SK-N-SH (cell line): ENCODE data around the gene TPM4. TPM values are rescaled to one million over a fixed set of nuclear protein-coding genes. Genes with fewer than 3 reads are reported as not detected.

ENCODE experiments used
- CTCF ChIA-PET: fragments of 300-600, 350-600 bp; formaldehyde crosslinking; extraction: SDS; loops from one replicate; lab custom pipeline; 2021; lab: Yijun Ruan, JAX
- POLR2A ChIA-PET: fragments of 350-600 bp; sonication (Branson Sonifier 250); formaldehyde crosslinking; extraction: SDS; loops from one replicate; lab custom pipeline; 2020; ENCODE audit warnings: antibody characterized with exemption, inconsistent platforms; lab: Yijun Ruan, JAX
- DNase-seq: peaks from one replicate; pipeline ENCODE4 v3.0.0; 2012
- H2AFZ ChIP-seq: fragments of 200-600 bp; sonication (generic); 2 replicates; pipeline ENCODE4 v1.8.1; 2016; ENCODE audit warnings: antibody characterized with exemption, mild to moderate bottlenecking, low read depth
- H3F3A ChIP-seq: fragments of 200-600 bp; sonication (generic); replicated peaks from 2 replicates; pipeline ENCODE3; 2016; ENCODE audit warnings: antibody characterized with exemption, mild to moderate bottlenecking; ENCODE audit not compliant: insufficient read depth
- H3K27ac ChIP-seq, 2 experiments: fragments of 200-500 bp in 1 of 2; fragments of 200-600 bp in 1 of 2; sonication (Bioruptor generic) in 1 of 2; sonication (generic), shearing (Covaris generic) in 1 of 2; 2 replicates each; pipeline versions ENCODE4 v1.5.1 to v1.6.1; 2014 to 2016; ENCODE audit warnings: low read depth in 2 of 2, inconsistent platforms in 1 of 2, low read length in 1 of 2, mild to moderate bottlenecking in 1 of 2, mixed read lengths in 1 of 2
- H3K27me3 ChIP-seq: fragments of 200-600 bp; sonication (generic), shearing (Covaris generic); 2 replicates; pipeline ENCODE4 v1.6.1; 2016; ENCODE audit warnings: mixed run types; ENCODE audit not compliant: insufficient read depth
- H3K36me3 ChIP-seq, 2 experiments: fragments of 200-500 bp in 1 of 2; fragments of 200-600 bp in 1 of 2; sonication (Bioruptor generic) in 1 of 2; sonication (generic) in 1 of 2; replicated peaks in 1 of 2; 2 replicates each; pipeline versions ENCODE3 to v1.5.1; 2014 to 2016; ENCODE audit warnings: low read length in 1 of 2, mild to moderate bottlenecking in 1 of 2; ENCODE audit not compliant: insufficient read depth in 2 of 2, control insufficient read depth in 1 of 2
- H3K4me1 ChIP-seq, 2 experiments: fragments of 200-500 bp in 1 of 2; fragments of 200-600 bp in 1 of 2; sonication (Bioruptor generic) in 1 of 2; sonication (generic), shearing (Covaris generic) in 1 of 2; 2 replicates each; pipeline versions ENCODE4 v1.5.1 to v1.6.1; 2014 to 2016; ENCODE audit warnings: low read depth in 1 of 2, low read length in 1 of 2, mixed run types in 1 of 2; ENCODE audit not compliant: insufficient read depth in 2 of 2, control insufficient read depth in 1 of 2
- H3K4me2 ChIP-seq: fragments of 200-600 bp; sonication (generic), shearing (Covaris generic); 2 replicates; pipeline ENCODE4 v1.6.1; 2017; ENCODE audit warnings: mixed run types
- H3K4me3 ChIP-seq, 2 experiments: fragments of 200-500 bp in 1 of 2; fragments of 200-600 bp in 1 of 2; sonication (Bioruptor generic) in 1 of 2; sonication (generic), shearing (Covaris generic) in 1 of 2; 2 replicates each; pipeline versions ENCODE4 v1.5.1 to v1.8.1; 2014 to 2016; ENCODE audit warnings: low read depth in 2 of 2, inconsistent platforms in 1 of 2, low read length in 1 of 2, mild to moderate bottlenecking in 1 of 2, mixed read lengths in 1 of 2, moderate library complexity in 1 of 2
- H3K79me2 ChIP-seq: fragments of 200-600 bp; sonication (generic); 2 replicates; pipeline ENCODE4 v1.8.1; 2017; ENCODE audit warnings: mild to moderate bottlenecking; ENCODE audit not compliant: insufficient read depth
- H3K9ac ChIP-seq: fragments of 200-600 bp; sonication (generic); 2 replicates; pipeline ENCODE4 v1.6.1; 2017; ENCODE audit warnings: mixed run types
- H3K9me2 ChIP-seq: fragments of 200-600 bp; sonication (generic); 2 replicates; pipeline ENCODE4 v1.6.1; 2017; ENCODE audit warnings: mixed run types
- H3K9me3 ChIP-seq: fragments of 200-600 bp; sonication (generic); 2 replicates; pipeline ENCODE4 v1.6.1; 2017; ENCODE audit warnings: mixed run types, mild to moderate bottlenecking, moderate library complexity
- H4K20me1 ChIP-seq: fragments of 200-600 bp; sonication (generic); 2 replicates; pipeline ENCODE4 v1.6.1; 2017; ENCODE audit warnings: mild to moderate bottlenecking, mixed run types; ENCODE audit not compliant: insufficient read depth
- CHD2 ChIP-seq: fragments of 150-350 bp; IDR thresholded peaks from 2 replicates; pipeline ENCODE4 v1.6.1; 2018; ENCODE audit warnings: low read length; ENCODE audit not compliant: partially characterized antibody
- CTCF ChIP-seq: fragments of 200-600 bp; sonication (generic); IDR thresholded peaks from 2 replicates; pipeline ENCODE4 v1.6.1; 2017; ENCODE audit warnings: antibody characterized with exemption, mild to moderate bottlenecking, moderate library complexity
- EZH2phosphoT487 ChIP-seq: fragments of 200-600 bp; sonication (generic); IDR thresholded peaks from 2 replicates; pipeline ENCODE4 v1.6.1; 2017; ENCODE audit warnings: low read depth, mixed run types, mild to moderate bottlenecking, antibody characterized with exemption, moderate library complexity, borderline replicate concordance
- GABPA ChIP-seq: IDR thresholded peaks from 2 replicates; pipeline ENCODE4 v1.4.0; 2012; ENCODE audit warnings: low read depth, mild to moderate bottlenecking
- GATA2 ChIP-seq: sonication (generic); formaldehyde crosslinking; IDR thresholded peaks from 2 replicates; pipeline ENCODE4 v1.5.0; 2020; ENCODE audit warnings: mild to moderate bottlenecking, missing genetic modification reagents
- JUND ChIP-seq: IDR thresholded peaks from 2 replicates; pipeline ENCODE4 v1.4.0; 2012
- MEF2A ChIP-seq: IDR thresholded peaks from 2 replicates; pipeline ENCODE4 v1.4.0; 2012; ENCODE audit warnings: low read depth, borderline replicate concordance
- MXI1 ChIP-seq: IDR thresholded peaks from 2 replicates; pipeline ENCODE4 v1.6.1; 2012; ENCODE audit warnings: mild to moderate bottlenecking, low read depth, low read length, improper control_type of control experiment
- NFIC ChIP-seq: IDR thresholded peaks from 2 replicates; pipeline ENCODE4 v1.4.0; 2012; ENCODE audit warnings: borderline replicate concordance
- RAD21 ChIP-seq: IDR thresholded peaks from 2 replicates; pipeline ENCODE4 v1.6.1; 2012; ENCODE audit warnings: mild to moderate bottlenecking, low read length
- RFX5 ChIP-seq: IDR thresholded peaks from 2 replicates; pipeline ENCODE4 v1.6.1; 2012; ENCODE audit warnings: mild to moderate bottlenecking, improper control_type of control experiment, low read length
- TCF12 ChIP-seq: IDR thresholded peaks from 2 replicates; pipeline ENCODE4 v1.4.0; 2012
- WGBS: methylation state at CpG from one replicate; pipeline ENCODE4 v1.1.6; 2017; ENCODE audit warnings: low lambda C conversion rate; 5-methylcytosine and 5-hydroxymethylcytosine counted together
- polyA plus RNA-seq, 3 experiments: library from polyadenylated mRNA; depleted of rRNA; stranded (reverse); fragments of >200 nt; gene quantifications; 2 replicates each; pipeline ENCODE4 v1.2.3, GENCODE V29; 2012
- TF ChIP-seq, protein P1 (sequence below): IDR thresholded peaks from 2 replicates; pipeline ENCODE4; 2012
- TF ChIP-seq, protein P2 (sequence below): fragments of 150-350 bp; IDR thresholded peaks from 2 replicates; pipeline ENCODE4 v1.6.1; 2016; ENCODE audit warnings: mild to moderate bottlenecking, low read depth, low read length
- TF ChIP-seq, protein P3 (sequence below): IDR thresholded peaks from 2 replicates; pipeline ENCODE4 v1.4.0; 2012; ENCODE audit warnings: low read depth, borderline replicate concordance
- TF ChIP-seq, protein P4 (sequence below): IDR thresholded peaks from 2 replicates; pipeline ENCODE4 v1.4.0; 2012; ENCODE audit warnings: low read depth

The TPM4 gene
- polyA plus RNA-seq, 1 of the 3 experiments (the other 2 are of a cell fraction) = 440 TPM

DNA sequence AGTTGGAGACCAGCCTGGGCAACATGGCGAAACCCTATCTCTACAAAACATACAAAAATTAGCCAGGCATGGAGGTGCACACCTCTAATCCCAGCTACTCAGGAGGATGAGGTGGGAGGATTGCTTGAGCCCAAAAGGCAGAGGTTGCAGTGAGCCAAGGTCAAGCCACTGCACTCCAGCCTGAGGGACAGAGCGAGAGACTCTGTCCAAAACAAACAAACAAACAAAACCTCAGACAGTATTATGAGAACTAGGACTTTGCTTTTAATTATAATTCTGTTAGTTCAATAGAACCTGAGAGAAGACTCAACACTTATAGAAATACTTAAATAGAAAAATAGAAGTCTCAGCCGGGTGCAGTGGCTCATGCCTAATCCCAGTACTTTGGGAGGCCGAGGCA is 31.1 kb upstream of the TPM4 start (continued):
- TF ChIP-seq, protein P1, sequence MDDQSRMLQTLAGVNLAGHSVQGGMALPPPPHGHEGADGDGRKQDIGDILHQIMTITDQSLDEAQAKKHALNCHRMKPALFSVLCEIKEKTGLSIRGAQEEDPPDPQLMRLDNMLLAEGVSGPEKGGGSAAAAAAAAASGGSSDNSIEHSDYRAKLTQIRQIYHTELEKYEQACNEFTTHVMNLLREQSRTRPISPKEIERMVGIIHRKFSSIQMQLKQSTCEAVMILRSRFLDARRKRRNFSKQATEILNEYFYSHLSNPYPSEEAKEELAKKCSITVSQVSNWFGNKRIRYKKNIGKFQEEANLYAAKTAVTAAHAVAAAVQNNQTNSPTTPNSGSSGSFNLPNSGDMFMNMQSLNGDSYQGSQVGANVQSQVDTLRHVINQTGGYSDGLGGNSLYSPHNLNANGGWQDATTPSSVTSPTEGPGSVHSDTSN = no peak
- no peak for TF ChIP-seq RFX5

- POLR2A ChIA-PET = no interaction called here
- DNase-seq = no peak
- Histone ChIP-seq H4K20me1 (no peaks in the 10 kb centered on the region), H3K27me3 (peaks cover 24% of the 10 kb centered on the region; the same call in 1 of the 2 replicates), H3K79me2 (no peaks in the 10 kb centered on the region), H3K9ac (no peak overlapping the region), H3F3A (no peaks in the 10 kb centered on the region), H3K9me3 (no peaks in the 10 kb centered on the region), H2AFZ (no peak overlapping the region), H3K27ac (no peak overlapping the region), H3K4me3 (no peak overlapping the region), H3K9me2 (no peaks in the 10 kb centered on the region), H3K4me2 (no peak overlapping the region), H3K36me3 (no peaks in the 10 kb centered on the region), H3K4me1 (no peaks in the 10 kb centered on the region; a peak in 1 of 4 replicates)
- CTCF ChIA-PET = interaction anchor here (1.2 to 4.9 kb wide), 3 partner anchors 8 to 136 kb away, joined by 4 to 22 read pairs (median 5); no protein-coding TSS in a partner anchor
- 59% methylated on average over 4 of the region's 4 CpGs for WGBS
- TF ChIP-seq, protein P2, sequence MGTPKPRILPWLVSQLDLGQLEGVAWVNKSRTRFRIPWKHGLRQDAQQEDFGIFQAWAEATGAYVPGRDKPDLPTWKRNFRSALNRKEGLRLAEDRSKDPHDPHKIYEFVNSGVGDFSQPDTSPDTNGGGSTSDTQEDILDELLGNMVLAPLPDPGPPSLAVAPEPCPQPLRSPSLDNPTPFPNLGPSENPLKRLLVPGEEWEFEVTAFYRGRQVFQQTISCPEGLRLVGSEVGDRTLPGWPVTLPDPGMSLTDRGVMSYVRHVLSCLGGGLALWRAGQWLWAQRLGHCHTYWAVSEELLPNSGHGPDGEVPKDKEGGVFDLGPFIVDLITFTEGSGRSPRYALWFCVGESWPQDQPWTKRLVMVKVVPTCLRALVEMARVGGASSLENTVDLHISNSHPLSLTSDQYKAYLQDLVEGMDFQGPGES = no peak
- TF ChIP-seq RAD21 = no peak
- TF ChIP-seq EZH2phosphoT487 = no peak
- TF ChIP-seq GATA2 (CRISPR knock-in tag) = no peak
- no peak for TF ChIP-seq TCF12
- TF ChIP-seq MEF2A = no peak
- no peak for TF ChIP-seq CTCF
- TF ChIP-seq, protein P3, sequence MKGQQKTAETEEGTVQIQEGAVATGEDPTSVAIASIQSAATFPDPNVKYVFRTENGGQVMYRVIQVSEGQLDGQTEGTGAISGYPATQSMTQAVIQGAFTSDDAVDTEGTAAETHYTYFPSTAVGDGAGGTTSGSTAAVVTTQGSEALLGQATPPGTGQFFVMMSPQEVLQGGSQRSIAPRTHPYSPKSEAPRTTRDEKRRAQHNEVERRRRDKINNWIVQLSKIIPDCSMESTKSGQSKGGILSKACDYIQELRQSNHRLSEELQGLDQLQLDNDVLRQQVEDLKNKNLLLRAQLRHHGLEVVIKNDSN = no peak
- TF ChIP-seq GABPA = no peak
- no peak for TF ChIP-seq CHD2
- TF ChIP-seq, protein P4, sequence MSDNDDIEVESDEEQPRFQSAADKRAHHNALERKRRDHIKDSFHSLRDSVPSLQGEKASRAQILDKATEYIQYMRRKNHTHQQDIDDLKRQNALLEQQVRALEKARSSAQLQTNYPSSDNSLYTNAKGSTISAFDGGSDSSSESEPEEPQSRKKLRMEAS = no peak
- TF ChIP-seq MXI1 = no peak
- TF ChIP-seq JUND = no peak
- no peak for TF ChIP-seq NFIC
These were observed 30.4 kb upstream of the TPM4 start for GRCh38 chr19:16045893-16046292.
